Activated CD8-positive, alpha-beta memory T cell treated with anti-CD3 and anti-CD28 coated beads, Interleukin-2, amount 50 U/mL, for 48 hours (primary cell): ENCODE results near the gene SUSD4.

Experiments
- DNase-seq: peaks from one replicate; pipeline ENCODE4 v3.0.0-alpha.2; 2020

SUSD4 gene

GRCh38 chr1:223328566-223328965, 35.4 kb downstream of the SUSD4 start:
- no peak for DNase-seq

- DNase-seq = no peak
Observed at GRCh38 chr1:223326776-223327175, 37.2 kb downstream of the SUSD4 start.

GRCh38 chr1:223323491-223324484, 40.2 kb downstream of the SUSD4 start:
- no peak for DNase-seq

GRCh38 chr1:223322868-223323267, 41.1 kb downstream of the SUSD4 start:
- no peak for DNase-seq

GRCh38 chr1:223320959-223321358, 43.0 kb downstream of the SUSD4 start:
- no peak for DNase-seq

GRCh38 chr1:223319905-223320580, 43.9 kb downstream of the SUSD4 start:
- DNase-seq = no peak

GRCh38 chr1:223319398-223319797, 44.6 kb downstream of the SUSD4 start:
- DNase-seq = no peak

GRCh38 chr1:223316082-223316481, 47.9 kb downstream of the SUSD4 start:
- no peak for DNase-seq

- DNase-seq = no peak
Observed at GRCh38 chr1:223315665-223316064, 48.3 kb downstream of the SUSD4 start.

- no peak for DNase-seq
Observed at GRCh38 chr1:223313415-223313754, 50.6 kb downstream of the SUSD4 start.

- no peak for DNase-seq
Observed at GRCh38 chr1:223312705-223313414, 51.1 kb downstream of the SUSD4 start.

- no peak for DNase-seq
Observed at GRCh38 chr1:223312273-223312672, 51.7 kb downstream of the SUSD4 start.

GRCh38 chr1:223311826-223312225, 52.1 kb downstream of the SUSD4 start:
- no peak for DNase-seq

GRCh38 chr1:223308136-223308535, 55.8 kb downstream of the SUSD4 start:
- no peak for DNase-seq

- no peak for DNase-seq
Observed at GRCh38 chr1:223307544-223307943, 56.4 kb downstream of the SUSD4 start.

- no peak for DNase-seq
Observed at GRCh38 chr1:223304931-223305330, 59.0 kb downstream of the SUSD4 start.

GRCh38 chr1:223301371-223301770, 62.6 kb downstream of the SUSD4 start:
- no peak for DNase-seq

GRCh38 chr1:223299553-223299952, 64.4 kb downstream of the SUSD4 start:
- no peak for DNase-seq

- no peak for DNase-seq
Observed at GRCh38 chr1:223298701-223299100, 65.3 kb downstream of the SUSD4 start.

- no peak for DNase-seq
Observed at GRCh38 chr1:223297800-223298199, 66.2 kb downstream of the SUSD4 start.

- no peak for DNase-seq
Observed at GRCh38 chr1:223291796-223292195, 72.2 kb downstream of the SUSD4 start.

- no peak for DNase-seq
Observed at GRCh38 chr1:223290397-223290796, 73.6 kb downstream of the SUSD4 start.

- DNase-seq = no peak
Observed at GRCh38 chr1:223289621-223290020, 74.4 kb downstream of the SUSD4 start.

- DNase-seq = no peak
Observed at GRCh38 chr1:223288826-223289225, 75.2 kb downstream of the SUSD4 start.
